ENCODE data around the gene CAPN3.
"Not testable (repeated sequence)": the region's sequence is repeated elsewhere in the genome, so short reads cannot be mapped to it uniquely, and the experiment has no call there.

Gene CAPN3

DNA sequence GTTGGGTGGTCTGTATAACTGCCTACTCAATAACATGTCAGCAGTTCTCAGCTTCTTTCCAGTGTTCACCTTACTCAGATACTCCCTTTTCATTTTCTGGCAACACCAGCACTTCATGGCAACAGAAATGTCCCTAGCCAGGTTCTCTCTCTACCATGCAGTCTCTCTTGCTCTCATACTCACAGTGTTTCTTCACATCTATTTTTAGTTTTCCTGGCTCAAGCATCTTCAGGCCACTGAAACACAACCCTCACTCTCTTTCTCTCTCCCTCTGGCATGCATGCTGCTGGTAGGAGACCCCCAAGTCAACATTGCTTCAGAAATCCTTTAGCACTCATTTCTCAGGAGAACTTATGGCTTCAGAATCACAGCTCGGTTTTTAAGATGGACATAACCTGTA is at the start of gene CAPN3:
Gene CAPN3, plus strand, starts transcription at position 253 of the 400 bp plus-strand sequence. CDS start 305 bp downstream, outside the sequence.
- in situ Hi-C loops (cut with MboI; ENCODE audit: low pct_unique_long_range_greater_than_20kb, low sequenced_read_pairs): no loop called here
- no peak for DNase-seq

DNA sequence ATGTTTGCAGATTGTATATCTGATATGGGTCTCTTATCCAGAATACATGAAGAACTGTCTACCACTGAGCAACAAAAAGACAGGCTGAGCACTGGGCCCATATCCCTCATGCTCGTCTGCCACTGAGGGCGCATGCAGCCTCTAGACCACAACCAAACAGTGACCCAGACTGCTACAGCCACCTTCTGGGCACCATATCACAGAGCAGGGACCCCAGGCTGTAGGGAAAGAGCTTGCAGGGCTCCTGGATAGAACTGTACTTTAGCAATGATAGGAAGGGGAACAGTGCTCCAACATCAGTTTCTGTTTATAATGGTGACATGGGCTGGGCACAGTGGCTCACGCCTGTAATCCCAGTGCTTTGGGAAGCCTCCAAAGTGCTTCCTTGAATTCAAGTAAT is 45.8 kb upstream of the CAPN3 start:
- DNase-seq: no peak
- in situ Hi-C loops (cut with MboI; ENCODE audit: low pct_unique_long_range_greater_than_20kb, low sequenced_read_pairs): no loop called here

DNA sequence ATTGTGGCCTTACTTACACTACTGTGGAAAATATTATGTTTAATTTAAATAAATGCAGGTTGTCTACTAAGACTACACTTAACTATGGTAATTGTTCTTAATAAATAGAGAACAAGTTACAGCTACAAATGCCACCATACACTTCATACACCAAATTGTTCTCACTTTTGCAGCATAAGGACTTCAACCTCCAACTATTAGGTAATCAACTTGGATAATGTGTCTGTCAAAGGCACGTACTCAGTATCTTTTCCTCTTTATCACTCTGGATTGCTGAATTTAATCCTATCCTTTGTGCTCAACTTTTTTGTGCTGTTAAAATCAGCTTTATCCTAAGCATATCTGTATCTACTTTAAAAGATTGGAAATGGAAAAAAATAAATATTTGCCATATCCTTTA is 44.5 kb upstream of the CAPN3 start:
- in situ Hi-C loops (cut with MboI; ENCODE audit: low pct_unique_long_range_greater_than_20kb, low sequenced_read_pairs): no loop called here
- DNase-seq: no peak

DNA sequence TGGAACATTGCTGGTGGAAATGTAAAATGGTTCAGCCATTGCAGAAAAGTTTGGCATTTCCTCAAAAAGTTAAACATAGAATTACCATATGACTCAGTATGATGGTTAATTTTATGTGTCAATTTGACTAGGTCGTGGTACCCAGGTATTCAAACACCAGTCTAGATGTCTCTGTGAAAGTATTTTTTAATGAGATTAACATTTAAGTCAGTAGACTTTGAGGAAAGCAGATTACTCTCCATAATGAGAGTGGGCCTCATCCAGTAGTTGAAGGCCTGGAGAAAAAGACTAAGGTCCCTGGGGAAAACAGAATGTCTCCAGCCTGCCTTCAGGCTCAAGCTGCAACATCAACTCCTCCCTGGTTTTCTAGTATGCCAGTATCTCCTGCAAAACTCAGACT is 43.8 kb upstream of the CAPN3 start:
- in situ Hi-C loops (cut with MboI; ENCODE audit: low pct_unique_long_range_greater_than_20kb, low sequenced_read_pairs): no loop called here
- no peak for DNase-seq

DNA sequence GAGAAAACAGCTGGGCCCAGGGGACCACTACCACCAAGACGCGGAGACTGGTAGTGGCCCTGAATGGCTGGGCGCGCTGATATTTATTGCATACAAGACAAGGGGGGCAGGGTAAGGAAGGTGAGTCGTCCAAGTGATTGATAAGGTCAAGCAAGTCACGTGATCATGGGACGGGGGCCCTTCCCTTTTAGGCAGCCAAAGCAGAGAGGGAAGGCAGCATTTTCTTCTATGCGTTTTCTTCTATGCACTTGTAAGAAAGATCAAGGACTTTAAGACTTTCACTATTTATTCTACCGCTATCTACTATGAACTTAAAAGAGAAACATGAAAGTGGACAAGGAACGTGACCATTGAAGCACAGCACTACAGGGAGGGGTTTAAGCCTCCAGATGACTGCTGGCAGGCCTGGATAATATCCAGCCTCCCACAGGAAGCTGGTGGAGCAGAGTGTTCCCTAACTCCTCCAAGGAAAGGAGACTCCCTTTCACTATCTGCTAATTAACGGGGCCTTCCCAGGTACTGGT is 43.0 kb upstream of the CAPN3 start:
- DNase-seq; in situ Hi-C loops (cut with MboI; ENCODE audit: low pct_unique_long_range_greater_than_20kb, low sequenced_read_pairs): not testable (repeated sequence)

DNA sequence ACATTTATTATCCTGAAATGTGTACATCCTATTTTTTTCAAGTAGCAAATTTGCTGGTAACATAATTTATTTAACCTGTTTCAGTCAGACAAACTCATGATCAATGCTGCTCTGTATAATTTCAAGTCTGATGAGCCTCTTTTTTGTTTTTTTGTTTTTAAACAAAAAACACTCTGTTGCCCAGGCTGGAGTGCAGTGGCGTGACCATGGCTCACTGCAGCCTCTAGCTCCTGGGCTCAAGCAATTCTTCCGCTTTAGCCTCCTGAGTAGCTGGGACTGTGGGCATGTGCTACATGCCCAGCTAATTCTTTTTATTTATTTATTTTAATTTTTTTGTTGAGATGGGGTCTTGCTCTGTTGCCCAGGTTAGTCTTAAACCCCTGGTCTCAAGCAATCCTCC is 40.1 kb upstream of the CAPN3 start:
- in situ Hi-C loops (cut with MboI; ENCODE audit: low pct_unique_long_range_greater_than_20kb, low sequenced_read_pairs): no loop called here
- DNase-seq: no peak

DNA sequence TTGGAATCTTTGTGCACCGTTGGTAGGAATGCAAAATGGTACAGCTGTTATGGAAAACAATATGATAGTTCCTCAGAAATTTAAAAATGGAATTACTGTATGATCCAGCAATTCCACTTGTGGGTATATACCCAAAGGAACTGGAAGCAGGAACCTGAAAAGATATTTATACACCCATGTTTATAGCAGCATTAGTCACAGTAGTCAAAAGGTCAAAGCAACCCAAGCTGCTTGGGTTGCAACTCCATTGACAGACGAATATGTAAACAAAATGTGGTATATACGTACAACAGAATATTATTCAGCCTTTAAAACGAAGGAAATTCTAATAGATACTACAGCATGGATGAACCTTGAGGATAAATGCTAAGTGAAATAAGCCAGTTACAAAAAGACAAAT is 35.0 kb upstream of the CAPN3 start:
- in situ Hi-C loops (cut with MboI; ENCODE audit: low pct_unique_long_range_greater_than_20kb, low sequenced_read_pairs): no loop called here
- DNase-seq: no peak

DNA sequence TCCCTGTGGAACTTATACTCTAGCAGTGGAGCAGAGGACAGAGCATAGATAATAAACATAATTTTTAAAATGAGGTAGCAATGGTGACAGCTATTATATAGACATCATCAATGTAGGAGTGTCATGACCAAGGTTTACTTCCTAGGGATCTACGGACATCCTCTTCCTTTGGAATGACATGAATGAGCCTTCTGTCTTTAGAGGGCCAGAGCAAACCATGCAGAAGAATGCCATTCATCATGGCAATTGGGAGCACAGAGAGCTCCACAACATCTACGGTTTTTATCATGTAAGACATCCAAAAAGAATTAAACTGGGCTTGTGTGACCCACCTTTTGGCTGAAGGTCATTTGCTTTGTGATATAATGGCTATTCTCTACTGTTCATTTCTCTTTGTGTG is 30.1 kb upstream of the CAPN3 start:
- in situ Hi-C loops (cut with MboI; ENCODE audit: low pct_unique_long_range_greater_than_20kb, low sequenced_read_pairs): no loop called here
- no peak for DNase-seq

DNA sequence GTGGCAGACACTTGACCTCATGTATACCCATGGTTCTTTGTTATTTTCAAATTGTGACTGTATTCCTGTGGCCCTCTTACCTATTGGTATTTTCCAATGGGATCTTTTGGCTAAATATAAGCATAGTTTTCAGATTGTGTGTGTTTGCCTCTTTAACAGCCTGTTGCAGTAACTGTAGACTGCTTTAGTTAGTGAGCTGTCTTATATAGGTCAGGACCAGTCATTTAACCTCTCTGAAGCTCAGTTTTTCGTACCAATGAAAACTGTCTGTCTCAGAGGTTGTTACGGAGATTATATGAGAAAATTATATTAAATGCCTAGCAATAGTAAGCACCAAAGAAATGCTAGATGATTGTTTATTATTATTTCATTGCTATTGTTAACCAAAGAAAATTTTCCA is 29.3 kb upstream of the CAPN3 start:
- in situ Hi-C loops (cut with MboI; ENCODE audit: low pct_unique_long_range_greater_than_20kb, low sequenced_read_pairs): no loop called here
- no peak for DNase-seq

DNA sequence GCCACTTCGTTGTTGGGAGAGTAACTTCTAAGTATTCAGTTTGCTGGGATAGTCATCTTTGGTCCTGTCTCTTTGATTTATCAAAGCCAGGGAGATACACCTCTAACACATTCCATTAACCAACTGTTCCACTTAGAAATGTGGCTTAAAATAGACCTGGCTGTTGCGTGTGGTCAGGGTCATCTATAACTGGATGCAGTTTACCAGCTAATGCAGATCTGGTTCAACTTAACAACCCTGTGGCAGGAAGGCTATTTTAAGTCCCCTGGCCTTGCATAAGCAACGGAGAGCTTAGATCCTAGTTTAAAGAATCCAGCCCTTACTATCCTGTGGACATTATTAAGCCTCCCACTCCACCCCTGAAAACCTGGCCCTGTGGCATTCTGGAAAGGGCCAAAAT is 28.1 kb upstream of the CAPN3 start:
- no peak for DNase-seq
- in situ Hi-C loops (cut with MboI; ENCODE audit: low pct_unique_long_range_greater_than_20kb, low sequenced_read_pairs): no loop called here

DNA sequence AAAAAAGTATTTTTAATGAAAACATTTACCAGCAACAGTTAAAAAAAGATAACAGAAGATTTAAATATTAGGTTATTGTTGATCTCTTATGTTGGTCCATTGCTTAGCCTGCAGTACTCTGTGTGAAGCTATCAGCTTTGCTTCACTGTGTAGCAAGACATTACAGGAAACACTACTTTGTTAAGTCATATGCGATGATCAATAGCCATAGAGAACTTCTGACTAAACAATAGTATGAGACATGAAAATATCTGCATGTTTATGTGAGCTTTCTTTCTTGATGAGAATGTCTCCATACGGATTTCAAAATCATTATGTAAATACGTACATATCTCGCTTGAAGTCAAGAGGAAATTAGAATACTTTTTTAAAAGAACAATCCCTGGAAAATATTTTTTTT is 27.0 kb upstream of the CAPN3 start:
- no peak for DNase-seq
- in situ Hi-C loops (cut with MboI; ENCODE audit: low pct_unique_long_range_greater_than_20kb, low sequenced_read_pairs): no loop called here

DNA sequence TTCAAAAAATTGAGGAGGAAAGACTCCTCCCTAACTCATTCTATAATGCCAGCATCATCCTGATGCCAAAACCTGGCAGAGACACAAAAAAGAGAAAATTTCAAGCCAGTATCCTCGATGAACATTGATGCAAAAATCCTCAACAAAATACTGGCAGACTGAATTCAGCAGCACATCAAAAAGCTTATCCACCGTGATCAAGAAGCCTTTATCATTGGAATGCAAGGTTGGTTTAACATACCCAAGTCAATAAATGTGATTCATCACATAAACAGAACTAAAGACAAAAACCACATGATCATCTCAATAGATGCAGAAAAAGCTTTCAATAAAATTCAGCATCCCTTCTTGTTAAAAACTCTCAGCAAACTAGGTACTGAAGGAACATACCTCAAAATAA is 24.2 kb upstream of the CAPN3 start:
- DNase-seq: no peak
- in situ Hi-C loops (cut with MboI; ENCODE audit: low pct_unique_long_range_greater_than_20kb, low sequenced_read_pairs): no loop called here

DNA sequence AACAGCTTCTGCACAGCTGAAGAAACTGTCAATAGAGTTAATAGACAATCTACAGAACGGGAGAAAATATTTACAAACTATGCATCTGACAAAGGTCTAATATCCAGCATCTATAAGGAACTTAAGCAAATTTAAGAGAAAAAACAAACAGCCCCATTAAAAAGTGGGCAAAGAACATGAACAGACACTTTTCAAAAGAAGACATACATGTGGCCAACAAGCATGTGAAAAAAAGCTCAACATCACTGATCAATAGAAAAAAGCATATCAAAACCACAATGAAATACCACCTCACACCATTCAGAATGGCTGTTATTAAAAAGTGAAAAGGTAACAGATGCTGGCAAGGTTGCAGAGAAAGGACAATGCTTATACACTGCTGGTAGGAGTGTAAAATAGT is 22.7 kb upstream of the CAPN3 start:
- DNase-seq; in situ Hi-C loops (cut with MboI; ENCODE audit: low pct_unique_long_range_greater_than_20kb, low sequenced_read_pairs): not testable (repeated sequence)

DNA sequence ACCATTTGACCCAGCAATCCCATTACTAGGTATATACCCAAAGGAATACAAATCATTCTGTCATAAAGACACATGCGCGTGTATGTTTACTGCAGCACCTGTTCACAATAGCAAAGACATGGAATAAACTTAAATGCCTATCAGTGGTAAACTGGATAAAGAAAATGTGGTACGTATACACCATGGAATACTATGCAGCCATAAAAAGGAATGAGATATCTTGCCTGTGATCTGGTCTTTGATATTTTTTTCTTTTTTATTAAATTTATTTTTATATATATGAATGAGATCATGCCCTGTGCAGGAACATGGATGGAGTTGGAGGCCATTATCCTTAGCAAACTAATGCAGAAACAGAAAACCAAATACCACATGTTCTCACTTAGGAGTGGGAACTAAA is 22.2 kb upstream of the CAPN3 start:
- in situ Hi-C loops (cut with MboI; ENCODE audit: low pct_unique_long_range_greater_than_20kb, low sequenced_read_pairs); DNase-seq: not testable (repeated sequence)

DNA sequence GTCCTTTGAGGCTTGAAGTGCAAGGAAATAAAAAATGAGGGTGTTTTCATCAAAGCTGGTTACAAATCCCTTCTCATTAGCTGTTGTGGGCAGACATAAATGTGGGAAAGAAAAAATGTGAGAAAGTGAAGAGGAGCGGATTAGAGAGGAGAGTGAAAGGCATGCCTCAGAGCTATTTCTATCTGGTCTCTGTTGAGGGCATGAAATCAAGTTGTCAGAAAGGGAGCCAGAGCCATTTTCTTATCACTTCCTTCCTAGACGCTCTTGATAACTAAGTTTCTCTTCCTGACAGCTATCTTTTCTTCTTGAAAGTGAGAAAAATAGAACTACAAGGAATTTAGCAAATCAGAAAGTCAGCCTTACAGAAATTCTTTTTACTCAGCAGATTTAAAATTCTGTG is 20.8 kb upstream of the CAPN3 start:
- DNase-seq: no peak
- in situ Hi-C loops (cut with MboI; ENCODE audit: low pct_unique_long_range_greater_than_20kb, low sequenced_read_pairs): no loop called here

DNA sequence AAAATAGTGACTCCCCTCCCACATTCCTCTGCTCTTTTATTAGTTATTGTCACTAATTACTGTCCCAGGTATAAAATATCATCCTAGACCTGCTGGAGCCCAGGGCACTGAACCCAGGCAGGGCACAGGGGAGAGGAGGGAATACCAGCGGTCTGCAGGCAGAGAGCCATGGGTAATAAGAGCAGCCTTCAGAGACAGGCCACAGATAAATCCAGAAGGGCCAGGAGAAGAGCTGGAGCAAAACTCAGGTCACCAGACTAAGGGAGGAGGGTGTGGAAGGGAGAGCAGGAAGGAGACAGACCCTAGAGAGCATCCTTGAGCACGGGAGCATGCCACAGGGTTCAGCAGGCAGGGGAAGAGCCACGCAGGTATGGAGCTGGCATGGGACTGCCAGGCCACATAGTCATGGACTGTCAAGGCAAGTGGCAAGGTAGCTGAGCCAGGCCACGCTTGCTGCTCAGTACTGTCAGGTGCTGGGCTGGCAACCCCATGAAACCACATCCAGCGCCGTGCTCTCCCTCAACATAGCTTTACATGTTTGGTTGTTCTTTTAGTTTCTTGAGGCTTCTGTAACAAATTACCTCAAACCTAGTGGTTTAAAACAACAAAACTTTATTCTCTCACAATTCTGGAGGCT is 15.6 kb upstream of the CAPN3 start:
- DNase-seq: no peak
- in situ Hi-C loops (cut with MboI; ENCODE audit: low pct_unique_long_range_greater_than_20kb, low sequenced_read_pairs): no loop called here

DNA sequence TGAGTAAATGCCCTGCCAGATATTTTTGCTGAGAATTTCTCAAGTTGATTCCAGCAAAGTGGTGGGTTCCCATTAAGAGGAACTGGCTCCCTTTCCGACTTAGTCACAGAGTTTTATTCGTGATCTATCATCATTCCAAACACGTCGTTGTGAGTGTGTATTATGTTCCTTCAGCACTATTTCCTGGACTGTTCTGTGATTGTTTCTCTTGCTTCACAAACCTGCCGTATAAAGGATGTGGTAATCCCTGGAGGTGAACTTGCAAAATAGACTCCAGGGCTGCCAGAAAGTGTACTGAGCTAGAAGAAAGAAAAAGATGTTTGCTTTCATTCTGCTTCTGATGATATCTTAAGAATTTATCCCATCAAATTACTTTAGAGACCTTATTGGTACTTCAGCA is 14.5 kb upstream of the CAPN3 start:
- no peak for DNase-seq
- in situ Hi-C loops (cut with MboI; ENCODE audit: low pct_unique_long_range_greater_than_20kb, low sequenced_read_pairs): no loop called here

DNA sequence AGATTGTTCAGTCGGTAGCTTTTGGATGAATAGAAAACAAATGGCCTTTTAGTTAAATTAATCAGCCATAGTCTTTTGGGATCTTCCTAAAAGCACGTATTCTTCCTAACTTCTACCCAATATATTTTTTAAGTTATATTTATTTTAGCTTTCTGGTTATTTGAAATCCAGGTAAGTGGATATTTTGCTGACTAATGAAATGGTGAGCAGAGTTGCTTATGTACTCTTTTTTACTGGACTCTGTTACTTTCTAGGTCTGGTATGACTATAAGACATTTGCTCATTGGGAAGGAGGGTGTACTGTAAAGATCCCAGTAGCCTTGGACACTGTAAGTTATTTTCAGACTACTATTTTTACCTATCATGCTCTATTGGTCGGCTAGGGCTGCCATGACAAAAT is 13.8 kb upstream of the CAPN3 start:
- in situ Hi-C loops (cut with MboI; ENCODE audit: low pct_unique_long_range_greater_than_20kb, low sequenced_read_pairs): no loop called here
- DNase-seq: no peak

DNA sequence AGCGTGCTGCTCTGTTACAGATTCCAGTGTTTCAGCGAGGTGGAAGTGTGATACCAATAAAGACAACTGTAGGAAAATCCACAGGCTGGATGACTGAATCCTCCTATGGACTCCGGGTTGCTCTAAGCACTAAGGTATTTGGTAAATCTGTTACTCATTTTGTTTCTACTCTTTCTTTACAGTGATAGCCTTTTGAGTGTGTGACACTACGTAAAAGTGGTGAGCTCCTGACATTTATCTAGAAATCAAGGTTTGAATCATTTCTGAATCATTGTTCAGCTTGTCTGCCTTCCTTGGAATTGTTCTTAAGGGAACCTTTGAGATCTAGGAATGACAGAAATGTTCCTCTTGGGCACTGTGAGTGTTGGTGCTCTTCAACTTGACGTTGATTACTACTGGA is 11.2 kb upstream of the CAPN3 start:
- in situ Hi-C loops (cut with MboI; ENCODE audit: low pct_unique_long_range_greater_than_20kb, low sequenced_read_pairs): no loop called here
- no peak for DNase-seq

DNA sequence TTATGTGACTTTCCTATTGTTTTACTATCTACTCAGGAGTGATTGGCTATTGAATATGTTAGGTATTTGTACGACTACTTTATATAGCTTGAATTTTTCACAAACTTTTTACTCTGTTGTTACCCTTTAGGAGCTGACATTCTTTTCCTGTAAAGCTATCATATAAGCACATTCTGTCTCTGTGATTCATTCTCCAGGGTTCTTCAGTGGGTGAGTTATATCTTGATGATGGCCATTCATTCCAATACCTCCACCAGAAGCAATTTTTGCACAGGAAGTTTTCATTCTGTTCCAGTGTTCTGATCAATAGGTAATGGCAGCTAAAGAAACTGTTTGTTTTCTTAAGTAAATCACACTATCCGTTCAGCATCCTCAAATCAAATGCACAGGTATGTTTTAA is 10.1 kb upstream of the CAPN3 start:
- in situ Hi-C loops (cut with MboI; ENCODE audit: low pct_unique_long_range_greater_than_20kb, low sequenced_read_pairs): no loop called here
- no peak for DNase-seq

DNA sequence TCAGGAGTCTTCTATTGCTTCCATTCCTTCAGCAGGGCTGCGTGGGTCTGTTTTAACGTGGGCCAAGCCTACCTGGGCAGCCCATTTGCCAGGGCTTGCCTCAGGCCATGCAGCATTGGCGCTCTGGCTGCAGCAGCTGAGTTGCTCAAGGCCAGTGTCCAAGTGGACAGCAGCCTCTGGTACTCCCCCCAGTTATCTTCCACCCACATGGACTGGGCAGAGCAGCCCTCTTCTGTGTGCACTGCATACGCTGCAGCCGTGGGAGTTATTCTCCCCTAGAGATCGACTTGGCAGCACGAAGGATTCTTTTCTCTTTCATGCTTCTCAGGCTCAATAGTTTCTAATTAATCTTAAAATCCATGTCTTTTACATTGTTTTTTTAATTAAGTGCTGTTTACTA is 6.9 kb upstream of the CAPN3 start:
- in situ Hi-C loops (cut with MboI; ENCODE audit: low pct_unique_long_range_greater_than_20kb, low sequenced_read_pairs): no loop called here
- no peak for DNase-seq

DNA sequence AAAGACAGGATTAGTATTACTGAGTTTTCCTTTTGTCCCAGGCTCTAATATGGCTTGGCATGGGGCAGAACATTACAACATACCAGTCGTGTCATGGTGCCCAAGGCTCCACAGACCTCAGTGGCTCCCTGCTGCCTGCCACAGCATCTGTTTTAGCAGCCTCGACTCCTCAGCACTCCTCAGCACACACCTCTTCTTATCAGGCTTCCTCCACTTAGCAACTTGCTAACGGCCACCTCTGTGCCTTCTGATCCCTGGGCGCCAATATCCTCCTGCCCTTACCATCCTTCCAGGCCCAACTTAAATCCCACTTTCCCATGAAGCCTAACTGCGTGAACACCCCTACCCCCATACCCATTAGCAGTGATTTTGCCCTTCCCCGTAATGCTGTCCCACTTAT is 6.2 kb upstream of the CAPN3 start:
- in situ Hi-C loops (cut with MboI; ENCODE audit: low pct_unique_long_range_greater_than_20kb, low sequenced_read_pairs): no loop called here
- DNase-seq: no peak

Measured in KBM-7 (cell line).